ENCODE measurements around the gene ZSWIM5.

- TF ChIP-seq EZH2 (IDR thresholded peaks at IDR 0.05; ENCODE audit: low read depth, low read length, severe bottlenecking), result no peak
- TF ChIP-seq SUZ12 (IDR thresholded peaks at IDR 0.05; ENCODE audit: low read length), result no peak
- TF ChIP-seq POLR2AphosphoS5 (IDR thresholded peaks at IDR 0.05; ENCODE audit: low read depth, low read length), result no peak
- TF ChIP-seq EGR1 (IDR thresholded peaks at IDR 0.05; ENCODE audit: borderline replicate concordance, low read depth, low read length), result no peak
- no peak for TF ChIP-seq ATF2 (IDR thresholded peaks at IDR 0.05; ENCODE audit: low read length)
- TF ChIP-seq JUN (IDR thresholded peaks at IDR 0.05; ENCODE audit: low read depth, low read length), result no peak
- no peak for TF ChIP-seq SIN3A (conservative IDR thresholded peaks at IDR 0.05 in 1 of 2, IDR thresholded peaks at IDR 0.05 in 1 of 2; ENCODE audit: low read depth in 1 of 2, low read length in 2 of 2)
- TF ChIP-seq SIRT6 (IDR thresholded peaks at IDR 0.05; ENCODE audit: low read length), result no peak
- no peak for TF ChIP-seq EP300 (IDR thresholded peaks at IDR 0.05; ENCODE audit: borderline replicate concordance in 1 of 2, low read depth in 2 of 2, low read length in 2 of 2)
- no peak for TF ChIP-seq SAP30 (IDR thresholded peaks at IDR 0.05; ENCODE audit: insufficient read depth, insufficient replicate concordance, low read length)
- TF ChIP-seq, protein P1, sequence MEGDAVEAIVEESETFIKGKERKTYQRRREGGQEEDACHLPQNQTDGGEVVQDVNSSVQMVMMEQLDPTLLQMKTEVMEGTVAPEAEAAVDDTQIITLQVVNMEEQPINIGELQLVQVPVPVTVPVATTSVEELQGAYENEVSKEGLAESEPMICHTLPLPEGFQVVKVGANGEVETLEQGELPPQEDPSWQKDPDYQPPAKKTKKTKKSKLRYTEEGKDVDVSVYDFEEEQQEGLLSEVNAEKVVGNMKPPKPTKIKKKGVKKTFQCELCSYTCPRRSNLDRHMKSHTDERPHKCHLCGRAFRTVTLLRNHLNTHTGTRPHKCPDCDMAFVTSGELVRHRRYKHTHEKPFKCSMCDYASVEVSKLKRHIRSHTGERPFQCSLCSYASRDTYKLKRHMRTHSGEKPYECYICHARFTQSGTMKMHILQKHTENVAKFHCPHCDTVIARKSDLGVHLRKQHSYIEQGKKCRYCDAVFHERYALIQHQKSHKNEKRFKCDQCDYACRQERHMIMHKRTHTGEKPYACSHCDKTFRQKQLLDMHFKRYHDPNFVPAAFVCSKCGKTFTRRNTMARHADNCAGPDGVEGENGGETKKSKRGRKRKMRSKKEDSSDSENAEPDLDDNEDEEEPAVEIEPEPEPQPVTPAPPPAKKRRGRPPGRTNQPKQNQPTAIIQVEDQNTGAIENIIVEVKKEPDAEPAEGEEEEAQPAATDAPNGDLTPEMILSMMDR (IDR thresholded peaks at IDR 0.05; ENCODE audit: control extremely low read depth in 1 of 3, insufficient read depth in 1 of 3, low read depth in 1 of 3, low read length in 3 of 3), result no peak
- TF ChIP-seq RNF2 (IDR thresholded peaks at IDR 0.05; ENCODE audit: borderline replicate concordance, low read depth, low read length, missing control alignments, poor library complexity, severe bottlenecking), result no peak
- TF ChIP-seq USF2 (IDR thresholded peaks at IDR 0.05; ENCODE audit: low read length), result no peak
- TF ChIP-seq TAF1 (IDR thresholded peaks at IDR 0.05; ENCODE audit: low read depth, low read length), result no peak
Observed at GRCh38 chr1:45008076-45008475, 198.3 kb downstream of the ZSWIM5 start.
